AG10803 (cell line): Measurements from ENCODE around the gene GLE1.
"Not testable (repeated sequence)": the region's sequence is repeated elsewhere in the genome, so short reads cannot be mapped to it uniquely, and the experiment has no call there.

ENCODE experiments used
- DNase-seq: peaks from one replicate; pipeline ENCODE4 v3.0.0; 2010; ENCODE audit warnings: low read depth
- H3K4me3 ChIP-seq: 2 replicates; pipeline ENCODE4 v1.5.1; 2011; ENCODE audit warnings: mild to moderate bottlenecking, low read length, control low read depth
- CTCF ChIP-seq: conservative IDR thresholded peaks from 2 replicates; pipeline ENCODE4 v1.5.1; 2011; ENCODE audit warnings: mild to moderate bottlenecking, low read length, control low read depth, inconsistent platforms

The GLE1 gene

DNA sequence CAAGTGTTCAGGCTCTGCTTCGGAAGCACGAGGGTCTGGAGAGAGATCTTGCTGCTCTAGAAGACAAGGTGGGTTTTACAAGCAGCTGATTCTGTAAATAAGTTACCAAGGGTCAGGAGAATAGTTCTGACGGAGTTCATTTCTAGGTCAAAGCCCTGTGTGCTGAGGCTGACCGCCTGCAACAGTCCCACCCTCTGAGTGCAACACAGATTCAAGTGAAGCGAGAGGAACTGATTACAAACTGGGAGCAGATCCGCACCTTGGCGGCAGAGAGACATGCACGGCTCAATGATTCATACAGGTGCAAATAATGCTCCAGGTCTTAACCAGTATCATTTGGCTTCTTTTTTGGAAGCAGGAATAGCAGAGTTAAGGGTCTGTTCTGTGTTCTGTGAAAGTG, 72.7 kb downstream of the GLE1 start:
- H3K4me3 ChIP-seq, result no peak overlapping the region
- DNase-seq, result no peak
- no peak for TF ChIP-seq CTCF

DNA sequence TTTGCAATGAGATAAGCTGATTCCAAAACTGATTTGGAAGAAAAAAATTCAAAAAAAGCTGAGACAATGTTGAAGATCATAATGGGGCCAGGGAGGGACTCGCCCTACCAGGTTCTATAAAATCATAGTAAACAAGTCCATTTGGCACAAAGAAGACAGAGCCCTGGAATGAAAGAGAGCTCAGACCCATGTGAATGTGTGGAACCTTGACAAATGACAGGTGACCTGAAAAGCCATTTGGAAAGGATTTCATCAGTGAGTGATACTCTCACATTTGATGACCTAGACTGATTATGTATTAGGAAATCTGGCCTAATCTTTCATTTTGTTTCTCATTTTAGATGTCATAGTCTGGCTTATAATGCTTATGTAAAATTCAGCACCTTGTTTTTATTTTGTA, 74.7 kb downstream of the GLE1 start:
- no peak for DNase-seq
- H3K4me3 ChIP-seq, result no peak overlapping the region
- no peak for TF ChIP-seq CTCF

DNA sequence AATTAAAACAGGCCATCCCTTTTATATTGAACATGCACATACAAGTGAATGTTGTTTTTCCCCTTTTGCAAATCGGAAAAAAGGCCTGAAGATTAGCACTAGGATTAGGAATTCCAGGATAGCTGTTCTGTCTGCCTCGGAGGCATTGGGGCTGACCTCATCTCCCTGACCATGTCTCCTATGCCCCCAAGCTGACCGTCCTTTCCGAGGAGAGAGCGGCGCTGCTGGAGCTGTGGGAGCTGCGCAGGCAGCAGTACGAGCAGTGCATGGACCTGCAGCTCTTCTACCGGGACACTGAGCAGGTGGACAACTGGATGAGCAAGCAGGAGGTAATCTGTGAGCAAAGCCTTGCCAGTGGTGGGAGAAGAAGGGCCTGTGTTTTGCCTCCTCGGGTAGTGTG, 76.2 kb downstream of the GLE1 start:
- DNase-seq, result no peak
- H3K4me3 ChIP-seq, result no peak overlapping the region
- no peak for TF ChIP-seq CTCF

- H3K4me3 ChIP-seq, result not testable (repeated sequence)
These were observed 80.6 kb downstream of the GLE1 start for GRCh38 chr9:128585155-128585554.

DNA sequence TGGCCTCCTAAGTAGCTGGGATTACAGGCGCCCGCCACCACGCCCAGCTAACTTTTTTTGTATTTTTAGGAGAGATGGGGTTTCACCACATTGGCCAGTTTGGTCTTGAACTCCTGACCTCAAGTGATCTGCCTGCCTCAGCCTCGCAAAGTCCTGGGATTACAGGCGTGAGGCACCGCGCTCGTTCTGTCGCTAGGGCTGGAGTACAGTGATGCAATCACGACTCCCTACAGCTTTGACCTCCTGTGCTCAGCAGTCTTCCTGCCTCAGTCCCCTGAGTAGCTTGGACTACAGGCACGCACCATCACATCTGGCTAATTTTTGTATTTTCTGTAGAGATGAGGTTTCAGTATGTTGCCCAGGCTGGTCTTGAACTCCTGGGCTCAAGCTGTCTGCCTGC, 82.4 kb downstream of the GLE1 start:
- not testable (repeated sequence) for DNase-seq, H3K4me3 ChIP-seq

More at GRCh38 chr9:128585155-128585554, 80.6 kb downstream of the GLE1 start:
- not testable (repeated sequence) for DNase-seq

GRCh38 chr9:128587453-128587852, 82.9 kb downstream of the GLE1 start:
- DNase-seq, result no peak
- TF ChIP-seq CTCF, result no peak
- H3K4me3 ChIP-seq, result no peak overlapping the region

GRCh38 chr9:128588581-128589233, 84.2 kb downstream of the GLE1 start:
- DNase-seq, result no peak
- no peak overlapping the region for H3K4me3 ChIP-seq
- no peak for TF ChIP-seq CTCF
